H7 (cell line): ENCODE measurements around the gene NTPCR. TPM values are rescaled to one million over a fixed set of nuclear protein-coding genes. Genes with fewer than 3 reads are reported as not detected.
"Not testable (repeated sequence)": the region's sequence is repeated elsewhere in the genome, so short reads cannot be mapped to it uniquely, and the experiment has no call there.

ENCODE experiments used
- DNase-seq: peaks from one replicate; pipeline ENCODE4 v3.0.0; 2012
- H3K27me3 ChIP-seq: 2 replicates; pipeline ENCODE4 v1.6.0; 2011; ENCODE audit warnings: mild to moderate bottlenecking, low read length; ENCODE audit not compliant: control insufficient read depth, insufficient read depth
- H3K36me3 ChIP-seq: replicated peaks from 2 replicates; pipeline ENCODE4 v1.5.1; 2011; ENCODE audit warnings: low read length; ENCODE audit not compliant: control insufficient read depth, insufficient read depth
- H3K4me3 ChIP-seq: 2 replicates; pipeline ENCODE4 v1.5.1; 2011; ENCODE audit warnings: low read depth, mild to moderate bottlenecking, control low read depth, low read length, moderate library complexity; ENCODE audit not compliant: insufficient read depth
- total RNA-seq: library from RNA; depleted of rRNA; stranded (reverse); fragments of >200 nt; shearing (Covaris generic); gene quantifications from 2 replicates; pipeline ENCODE4 v1.2.3, GENCODE V29; 2014

NTPCR gene
- total RNA-seq, 1 experiment from 2014 or later = 61.5 TPM

DNA sequence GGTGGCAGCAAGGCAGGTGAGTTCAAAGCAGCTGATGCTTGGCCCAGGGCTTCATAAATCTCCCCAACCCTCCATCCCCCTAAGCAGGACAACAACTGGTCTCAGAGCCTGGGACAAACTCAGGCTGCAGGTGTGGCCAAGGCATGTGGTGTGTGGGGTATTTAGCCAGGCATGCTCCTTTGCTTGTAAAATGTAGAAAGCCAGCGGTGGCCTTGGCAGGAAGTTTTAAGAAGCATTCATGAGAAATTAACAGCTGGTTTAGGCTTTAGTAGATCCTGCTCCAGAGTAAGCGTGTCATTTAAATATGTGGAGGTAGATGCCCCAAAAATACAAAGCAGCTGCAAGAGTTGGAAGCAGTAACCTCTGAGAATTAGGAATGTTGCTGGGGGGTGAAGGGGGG is 44.8 kb downstream of the NTPCR start:
- peaks cover 26% of the 10 kb centered on the region for H3K36me3 ChIP-seq
- no peaks in the 10 kb centered on the region for H3K27me3 ChIP-seq
- H3K4me3 ChIP-seq = no peak overlapping the region
- no peak for DNase-seq

DNA sequence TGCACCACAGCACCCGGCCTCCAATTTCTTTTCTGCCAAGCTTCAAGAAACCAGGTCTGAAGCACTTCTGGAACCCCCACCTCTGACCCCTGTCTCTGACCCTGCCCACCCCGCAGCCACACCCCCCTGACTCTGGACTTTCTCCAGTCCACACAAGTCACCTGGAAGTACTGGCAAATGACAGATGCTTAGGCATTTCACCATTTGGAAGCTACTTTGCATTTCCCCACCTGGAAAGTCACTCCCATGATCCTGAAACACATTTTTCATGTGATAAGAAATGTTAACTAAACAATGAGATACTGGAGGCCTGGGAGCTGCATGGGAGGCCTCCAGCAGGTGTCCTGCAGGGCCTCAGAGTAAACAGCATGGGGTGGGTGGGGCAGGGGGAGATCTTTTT is 45.7 kb downstream of the NTPCR start:
- no peaks in the 10 kb centered on the region for H3K27me3 ChIP-seq
- peaks cover 28% of the 10 kb centered on the region for H3K36me3 ChIP-seq
- H3K4me3 ChIP-seq = no peak overlapping the region
- DNase-seq = no peak

DNA sequence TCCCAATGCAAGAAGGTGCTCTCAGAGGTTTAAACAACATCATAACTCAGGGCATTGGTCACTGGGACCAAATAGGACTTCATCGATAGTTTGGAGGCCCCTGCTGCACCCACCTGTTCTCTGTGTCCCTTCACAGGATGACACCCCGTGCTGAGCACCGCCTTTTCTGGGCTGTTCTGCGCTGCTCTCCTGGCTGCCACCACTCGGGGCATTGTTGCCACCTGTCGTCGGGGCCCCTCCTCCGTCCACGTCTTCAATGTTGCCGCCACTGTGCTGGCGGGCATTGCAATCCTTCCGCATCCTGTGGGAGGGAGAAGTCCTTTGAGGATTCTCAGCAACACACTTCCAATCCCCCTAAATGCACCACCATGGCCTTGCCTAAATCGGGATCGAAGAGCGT is 47.7 kb downstream of the NTPCR start:
- Histone ChIP-seq H3K36me3 (peaks cover 22% of the 10 kb centered on the region), H3K4me3 (no peak overlapping the region), H3K27me3 (no peaks in the 10 kb centered on the region)
- no peak for DNase-seq

DNA sequence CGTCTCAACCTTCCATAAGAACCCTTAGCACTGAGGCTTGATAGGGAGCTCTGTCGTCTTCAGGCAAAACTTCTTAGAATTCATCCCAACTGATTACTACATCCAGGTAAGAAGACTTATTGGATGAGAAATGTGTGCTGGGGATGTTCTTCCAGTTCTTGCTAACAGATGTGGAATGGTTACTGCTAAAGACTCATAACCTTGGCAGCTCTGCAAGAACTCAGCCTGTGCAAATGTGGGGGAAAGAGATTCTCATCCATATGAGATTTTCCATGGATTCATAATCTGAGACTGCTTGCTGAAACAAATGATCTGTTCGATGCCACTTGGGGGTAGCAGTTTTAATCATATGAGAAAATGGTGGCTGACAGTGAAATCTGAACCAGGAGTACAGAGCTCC is 48.2 kb downstream of the NTPCR start:
- peaks cover 21% of the 10 kb centered on the region for H3K36me3 ChIP-seq
- no peaks in the 10 kb centered on the region for H3K27me3 ChIP-seq
- no peak overlapping the region for H3K4me3 ChIP-seq
- DNase-seq = no peak

DNA sequence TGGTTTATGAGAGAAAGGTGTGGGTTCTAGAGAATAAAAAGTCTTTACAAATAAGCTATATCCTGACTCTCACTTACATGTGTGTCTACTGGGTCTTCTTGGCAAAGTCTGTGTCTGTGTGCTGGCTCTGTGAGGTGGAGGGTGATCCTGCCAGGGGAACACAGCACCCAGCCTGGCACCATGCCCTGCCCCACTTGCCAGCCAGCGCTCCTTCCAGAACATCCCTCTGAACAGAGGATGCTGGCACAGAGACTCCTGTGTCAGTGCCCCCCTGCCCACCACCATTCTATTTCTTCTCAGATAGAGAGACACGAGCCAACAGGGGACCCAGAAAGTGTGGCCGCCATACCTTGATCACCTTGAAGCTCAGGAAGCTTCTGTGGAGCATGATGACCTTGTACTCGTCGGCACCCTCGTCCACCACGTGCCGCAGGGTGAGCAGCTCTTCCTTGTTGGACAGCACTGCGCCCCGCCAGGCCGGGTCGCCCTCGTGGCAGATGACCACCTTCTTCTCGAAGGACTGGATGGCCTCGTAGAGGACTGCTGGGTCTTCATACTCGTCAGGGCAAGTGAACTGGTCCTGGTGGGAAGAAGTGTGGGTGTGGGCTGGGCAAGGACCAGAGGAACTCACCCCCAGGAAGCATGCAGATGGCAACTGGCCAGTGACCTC is 49.7 kb downstream of the NTPCR start:
- DNase-seq = no peak
- Histone ChIP-seq H3K4me3 (no peak overlapping the region), H3K27me3 (no peaks in the 10 kb centered on the region), H3K36me3 (peaks cover 16% of the 10 kb centered on the region)

DNA sequence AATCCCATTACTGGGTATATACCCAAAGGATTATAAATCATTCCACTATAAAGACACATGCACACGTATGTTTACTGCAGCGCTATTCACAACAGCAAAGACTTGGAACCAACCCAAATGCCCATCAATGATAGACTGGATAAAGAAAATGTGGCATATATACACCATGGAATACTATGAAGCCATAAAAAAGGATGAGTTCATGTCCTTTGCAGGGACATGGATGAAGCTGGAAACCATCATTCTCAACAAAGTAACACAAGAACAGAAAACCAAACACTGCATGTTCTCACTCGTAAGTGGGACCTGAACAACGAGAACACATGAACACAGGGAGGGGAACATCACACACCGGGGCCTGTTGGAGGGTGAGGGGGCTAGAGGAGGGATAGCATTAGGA is 53.2 kb downstream of the NTPCR start:
- peaks cover 11% of the 10 kb centered on the region for H3K36me3 ChIP-seq
- H3K27me3 ChIP-seq, H3K4me3 ChIP-seq, DNase-seq: not testable (repeated sequence)

DNA sequence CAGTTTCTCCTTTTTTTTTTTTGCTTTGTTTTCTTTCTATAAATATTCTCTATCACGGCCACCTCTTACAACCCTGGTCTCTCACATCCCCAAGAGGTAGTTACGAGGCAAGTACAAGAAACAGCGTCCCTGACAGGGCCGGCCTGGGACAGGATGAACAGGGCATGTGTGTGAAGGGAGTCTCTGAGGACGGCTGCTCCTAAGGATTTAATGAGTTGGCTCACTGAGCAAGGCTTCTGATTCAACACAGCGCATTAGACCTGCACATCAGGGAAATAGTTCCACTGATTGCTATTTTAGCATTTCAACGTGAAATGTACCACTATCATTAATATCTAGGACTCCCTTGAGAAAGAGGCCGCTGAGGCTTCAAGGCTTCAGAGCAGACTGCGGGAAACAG is 54.0 kb downstream of the NTPCR start:
- no peaks in the 10 kb centered on the region for H3K27me3 ChIP-seq
- no peak for DNase-seq
- no peak overlapping the region for H3K4me3 ChIP-seq
- peaks cover 7% of the 10 kb centered on the region for H3K36me3 ChIP-seq

DNA sequence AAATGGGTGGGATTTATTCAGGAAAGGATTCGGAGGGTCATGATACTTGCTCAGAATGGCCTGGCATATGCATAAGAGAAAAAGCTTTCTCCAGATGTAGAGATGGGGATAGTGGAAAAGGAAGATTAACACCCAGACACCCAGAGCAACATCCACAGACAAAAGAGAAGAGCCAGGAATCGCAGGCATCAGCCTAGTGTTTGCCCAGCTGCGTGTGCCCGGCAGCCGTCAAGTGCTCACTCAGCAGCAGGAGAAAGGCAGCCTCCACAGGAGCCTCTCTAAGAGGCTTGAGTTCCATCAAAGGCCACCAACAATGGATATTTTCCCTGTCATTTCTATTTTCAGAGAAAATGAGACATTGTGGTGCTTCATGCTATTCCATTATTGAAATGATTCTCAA is 54.7 kb downstream of the NTPCR start:
- H3K4me3 ChIP-seq = no peak overlapping the region
- H3K27me3 ChIP-seq = no peaks in the 10 kb centered on the region
- peaks cover 2% of the 10 kb centered on the region for H3K36me3 ChIP-seq
- no peak for DNase-seq

DNA sequence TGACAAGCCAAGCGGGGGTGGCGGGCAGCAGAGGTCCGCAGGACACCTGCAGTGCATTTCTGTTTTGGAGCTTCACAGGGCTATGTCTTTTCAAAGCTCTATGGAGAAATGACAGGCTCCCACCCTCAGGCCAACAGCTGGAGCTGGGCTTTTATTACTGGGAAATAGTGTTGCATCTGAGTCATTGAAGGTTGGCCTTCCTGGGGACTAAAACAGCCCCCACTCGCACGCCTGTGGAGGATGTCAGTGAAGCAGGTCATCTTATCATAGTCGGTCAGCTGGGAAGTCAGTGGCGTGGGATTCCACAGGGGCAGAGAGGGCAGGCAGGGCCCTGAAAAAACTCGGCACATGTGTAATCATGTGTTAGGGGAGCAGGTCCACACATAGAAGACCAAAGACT is 55.3 kb downstream of the NTPCR start:
- Histone ChIP-seq H3K27me3 (no peaks in the 10 kb centered on the region), H3K36me3 (no peaks in the 10 kb centered on the region; the same call in none of the 2 replicates), H3K4me3 (no peak overlapping the region)
- DNase-seq = no peak

DNA sequence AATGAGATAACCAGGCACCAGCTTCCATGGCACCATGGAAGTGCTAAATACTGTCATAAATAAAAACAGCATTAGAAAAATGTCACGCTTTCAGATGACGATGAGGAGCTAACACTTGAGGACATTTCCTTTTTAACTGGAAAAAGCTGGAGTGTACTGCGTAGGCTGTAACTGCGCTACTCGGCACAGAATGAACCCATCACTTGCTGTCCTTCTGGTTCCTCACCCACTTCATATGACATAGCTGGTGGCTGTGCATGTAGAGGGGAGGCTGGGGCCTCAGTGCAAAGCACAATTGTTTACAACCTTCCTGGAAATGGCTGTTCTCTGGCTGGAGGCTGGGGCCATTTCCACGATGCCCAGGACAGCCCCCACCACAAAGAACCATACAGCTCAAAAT is 55.7 kb downstream of the NTPCR start:
- H3K36me3 ChIP-seq = no peaks in the 10 kb centered on the region; the same call in none of the 2 replicates
- H3K27me3 ChIP-seq = no peaks in the 10 kb centered on the region
- no peak for DNase-seq
- H3K4me3 ChIP-seq = no peak overlapping the region

DNA sequence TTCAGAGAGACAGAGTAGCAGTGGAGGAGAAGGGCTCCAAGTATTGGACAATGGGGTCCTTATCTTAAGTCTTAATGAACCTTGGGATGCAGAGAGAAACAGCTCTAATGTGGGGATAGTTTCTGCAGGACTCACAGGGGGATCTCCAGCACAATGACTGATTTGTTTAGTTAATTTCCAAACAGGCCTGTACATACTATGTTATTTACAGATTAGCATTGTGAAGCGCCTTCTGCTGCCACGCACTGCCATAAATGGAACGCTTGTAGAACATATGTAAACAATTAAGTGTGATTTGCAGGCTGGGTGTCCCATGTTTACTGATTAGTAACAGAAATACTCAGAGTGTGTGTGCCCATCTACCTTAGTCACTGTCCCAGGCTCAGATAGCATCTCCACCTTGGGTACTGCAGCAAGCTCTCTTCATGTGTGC is 56.1 kb downstream of the NTPCR start:
- Histone ChIP-seq H3K36me3 (no peaks in the 10 kb centered on the region; the same call in none of the 2 replicates), H3K4me3 (no peak overlapping the region), H3K27me3 (no peaks in the 10 kb centered on the region)
- DNase-seq = no peak

DNA sequence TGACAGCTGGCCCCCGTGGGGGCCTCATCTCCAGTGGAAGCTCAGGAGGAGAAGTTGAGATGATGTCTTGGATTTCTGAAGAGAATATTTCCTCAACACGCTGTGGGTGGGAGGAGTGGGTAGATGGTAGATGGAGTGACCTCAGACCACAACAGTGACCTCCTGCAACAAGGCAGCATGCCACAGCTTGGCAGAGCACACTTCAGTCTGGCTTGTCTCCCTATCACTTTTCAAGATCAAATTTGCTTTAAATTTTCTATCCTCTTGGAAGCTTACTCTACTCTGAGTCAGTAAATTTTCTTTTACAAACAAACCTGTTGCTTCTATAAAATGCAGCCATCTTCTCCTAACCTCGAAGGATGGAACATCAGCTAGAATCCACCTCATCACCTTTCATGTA is 59.7 kb downstream of the NTPCR start:
- Histone ChIP-seq H3K4me3 (no peak overlapping the region), H3K36me3 (peaks cover 3% of the 10 kb centered on the region), H3K27me3 (no peaks in the 10 kb centered on the region)
- DNase-seq = no peak

DNA sequence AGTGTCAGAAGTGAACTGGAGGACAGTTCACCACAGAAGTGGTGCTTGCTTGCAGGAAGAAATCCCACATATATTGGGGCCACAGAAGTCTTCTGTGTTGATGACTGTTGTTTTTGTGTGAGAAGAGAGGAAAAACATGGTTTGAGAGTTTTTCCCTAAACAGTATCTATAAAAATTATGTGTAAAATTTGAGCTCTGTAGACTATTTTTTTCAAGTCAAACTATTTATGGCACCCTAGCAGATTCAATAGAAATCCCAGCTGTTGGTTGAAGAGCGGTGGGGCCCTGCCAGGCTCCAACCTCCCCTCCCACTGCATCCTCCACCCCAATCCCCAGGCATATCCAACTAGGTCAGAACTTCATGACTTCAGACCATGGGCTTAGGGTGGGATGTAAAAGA is 61.6 kb downstream of the NTPCR start:
- no peak for DNase-seq
- no peaks in the 10 kb centered on the region for H3K27me3 ChIP-seq
- H3K36me3 ChIP-seq = peaks cover 3% of the 10 kb centered on the region
- no peak overlapping the region for H3K4me3 ChIP-seq

DNA sequence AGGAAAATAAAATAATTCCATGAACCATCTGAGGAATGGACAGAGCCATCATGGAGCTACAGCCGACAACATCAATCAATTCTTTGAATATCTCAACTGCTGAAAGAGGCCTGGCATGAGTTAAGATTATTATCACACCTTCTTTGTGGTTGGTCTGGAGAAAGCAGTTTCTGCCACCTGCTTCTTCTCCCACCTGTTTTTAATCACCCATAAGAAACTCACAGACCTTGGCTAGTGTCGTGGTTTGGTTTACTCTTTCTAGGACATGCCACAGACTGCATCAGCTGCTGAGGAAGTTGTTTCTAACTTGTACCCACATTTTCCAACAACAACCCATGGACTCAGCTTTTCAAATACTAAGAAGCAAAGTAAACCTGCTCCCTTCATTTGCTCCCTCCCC is 65.6 kb downstream of the NTPCR start:
- no peak for DNase-seq
- Histone ChIP-seq H3K4me3 (no peak overlapping the region), H3K27me3 (no peaks in the 10 kb centered on the region)

DNA sequence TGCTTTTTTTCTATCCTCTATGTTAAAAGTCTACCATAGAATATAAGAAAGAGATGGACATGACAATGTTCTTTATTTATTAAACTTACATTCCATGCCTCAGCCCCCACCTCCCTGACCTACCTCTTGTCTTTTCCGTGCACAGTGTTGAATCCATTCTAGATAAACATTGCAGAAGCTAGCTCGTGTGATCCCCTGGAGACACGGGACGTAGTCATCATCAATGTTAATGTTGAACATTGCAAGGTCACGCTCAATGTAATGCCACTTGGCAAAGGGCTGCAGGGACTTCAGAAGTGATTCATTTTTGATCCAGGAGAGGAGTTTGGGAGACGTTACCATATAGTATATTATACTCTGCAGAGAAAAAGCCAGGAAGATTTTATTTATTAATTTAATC is 66.4 kb downstream of the NTPCR start:
- Histone ChIP-seq H3K36me3 (peaks cover 3% of the 10 kb centered on the region), H3K4me3 (no peak overlapping the region), H3K27me3 (no peaks in the 10 kb centered on the region)
- DNase-seq = no peak

More for the DNA sequence above, 65.6 kb downstream of the NTPCR start:
- peaks cover 3% of the 10 kb centered on the region for H3K36me3 ChIP-seq

DNA sequence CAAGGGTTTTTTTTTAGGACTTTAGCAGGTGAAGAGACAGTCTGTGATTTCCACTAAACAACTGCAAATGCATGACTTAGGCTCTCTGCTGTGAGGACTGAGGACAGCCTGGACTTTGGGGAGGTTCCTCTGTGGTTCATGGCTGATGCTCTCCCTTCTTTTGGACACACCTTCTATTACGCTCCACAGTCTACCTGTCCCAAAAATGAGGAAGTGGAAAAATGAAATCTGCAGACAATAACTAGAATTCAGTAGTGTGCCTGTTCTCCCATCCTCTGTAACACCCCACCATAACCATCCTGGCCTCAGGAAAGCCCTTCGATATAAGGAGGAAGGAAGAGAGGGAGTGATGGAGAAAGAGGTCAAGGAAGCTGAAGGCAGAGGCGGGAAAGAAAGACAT is 68.7 kb downstream of the NTPCR start:
- H3K36me3 ChIP-seq = peaks cover 2% of the 10 kb centered on the region
- no peaks in the 10 kb centered on the region for H3K27me3 ChIP-seq
- no peak for DNase-seq
- H3K4me3 ChIP-seq = no peak overlapping the region
